ENCODE data around the gene ZDHHC9.
"Not testable (repeated sequence)": the region's sequence is repeated elsewhere in the genome, so short reads cannot be mapped to it uniquely, and the experiment has no call there.

Gene ZDHHC9

DNA sequence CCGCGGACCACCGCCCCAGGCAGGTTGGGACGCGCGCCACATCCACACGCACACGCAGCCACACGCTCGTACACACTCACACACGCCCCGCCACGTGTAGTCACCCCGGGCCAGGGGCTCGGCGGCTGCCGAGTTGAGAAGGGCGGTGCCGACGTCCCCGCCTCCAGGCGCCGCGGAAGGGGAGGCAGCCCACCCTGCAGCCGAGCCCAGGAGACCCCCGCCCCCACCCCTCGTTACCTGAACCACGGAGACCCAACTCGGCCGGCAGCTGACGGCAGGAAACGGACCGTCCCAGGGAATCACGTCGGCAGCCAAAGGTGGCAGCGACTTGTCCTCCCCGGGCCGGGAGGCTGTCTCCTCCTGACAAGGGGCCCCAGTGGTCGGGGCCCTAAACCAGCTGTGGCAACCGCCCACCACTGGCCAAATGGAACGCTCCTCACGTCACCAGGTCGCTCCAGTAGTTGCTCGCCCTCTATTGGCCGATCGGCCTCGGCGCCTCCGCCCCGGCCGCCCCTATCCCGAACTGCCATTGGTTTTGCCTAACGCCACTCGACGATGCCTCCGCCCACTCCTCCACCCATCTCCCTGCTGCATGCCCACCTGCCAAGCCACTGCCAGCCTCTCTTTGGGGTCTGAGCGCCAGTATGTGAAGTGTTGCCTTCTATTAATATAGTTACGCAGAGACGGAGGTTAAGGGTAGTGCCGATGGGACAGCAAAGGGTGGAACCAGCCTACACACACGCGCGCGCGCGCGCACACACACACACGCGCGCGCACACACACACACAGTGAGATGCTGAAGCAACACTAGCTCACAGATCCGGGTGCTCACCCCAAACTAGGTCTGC, at the start of gene ZDHHC9:
Gene ZDHHC9 (minus strand): TSS at position 428 of the 848 bp plus-strand sequence. CDS start 1,941 bp downstream, outside the sequence.
- DNase-seq: peak; percentile 91

DNA sequence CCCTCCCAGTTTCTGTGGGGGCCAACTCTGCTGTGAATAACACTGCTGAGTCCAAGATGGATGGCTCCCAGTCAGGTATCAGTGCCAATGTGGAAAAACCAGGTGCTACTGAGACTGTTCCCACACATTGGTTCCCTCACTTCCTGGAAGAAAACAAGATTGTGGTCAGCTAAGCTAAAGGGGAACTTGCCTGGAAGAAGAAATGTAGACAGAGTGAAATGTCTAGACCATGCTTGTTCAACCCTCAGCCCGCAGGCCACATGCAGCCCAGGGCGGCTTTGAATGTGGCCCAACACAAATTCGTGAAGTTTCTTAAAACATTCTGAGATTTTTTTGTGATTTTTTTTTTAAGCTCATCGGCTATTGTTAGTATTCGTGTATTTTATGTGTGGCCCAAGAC, 33.7 kb upstream of the ZDHHC9 start:
- no peak for DNase-seq

DNA sequence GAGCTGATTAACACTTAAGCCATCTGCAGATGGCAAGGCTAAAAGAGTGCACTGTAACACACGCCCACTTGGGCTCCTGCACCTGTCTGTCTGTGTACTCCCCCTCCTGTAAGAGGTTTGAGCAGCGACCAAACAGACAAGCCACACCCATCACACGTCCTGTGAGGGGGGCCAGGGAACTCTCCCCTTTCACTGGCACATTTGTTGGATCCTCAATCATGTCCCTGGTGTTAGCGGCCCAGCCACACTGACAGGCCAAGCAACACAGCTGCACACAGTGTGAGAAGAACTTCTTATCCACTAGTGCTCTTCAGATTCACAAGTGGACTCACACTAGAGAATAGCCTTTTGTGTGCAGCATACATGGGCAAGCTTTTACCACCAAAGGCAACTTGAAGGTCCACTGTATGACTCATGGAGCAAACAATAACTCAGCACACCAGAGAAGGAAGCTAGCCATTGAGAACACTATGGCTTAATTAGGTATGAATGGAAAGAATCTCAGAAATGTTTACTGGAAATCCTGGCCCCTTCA, 33.2 kb upstream of the ZDHHC9 start:
- no peak for DNase-seq

DNA sequence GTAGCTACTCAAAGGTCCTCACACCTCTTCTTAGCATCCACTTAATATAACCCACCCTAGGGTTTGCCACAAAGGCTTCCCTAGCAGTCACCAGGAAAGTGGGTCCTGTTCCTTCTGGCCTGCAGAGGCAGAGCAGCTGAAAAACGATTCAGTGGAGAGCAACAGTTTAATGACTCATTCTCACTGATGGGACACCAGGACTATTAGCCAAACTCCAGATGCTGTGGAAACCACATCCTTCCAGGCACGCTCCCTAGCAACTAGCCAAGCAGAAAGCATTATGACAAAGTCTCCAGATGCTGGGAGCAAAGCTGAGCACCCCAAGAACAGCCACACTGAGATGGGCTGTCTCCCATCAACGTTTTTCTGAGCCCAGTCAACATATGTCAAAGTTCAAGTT, 32.0 kb upstream of the ZDHHC9 start:
- DNase-seq: no peak

DNA sequence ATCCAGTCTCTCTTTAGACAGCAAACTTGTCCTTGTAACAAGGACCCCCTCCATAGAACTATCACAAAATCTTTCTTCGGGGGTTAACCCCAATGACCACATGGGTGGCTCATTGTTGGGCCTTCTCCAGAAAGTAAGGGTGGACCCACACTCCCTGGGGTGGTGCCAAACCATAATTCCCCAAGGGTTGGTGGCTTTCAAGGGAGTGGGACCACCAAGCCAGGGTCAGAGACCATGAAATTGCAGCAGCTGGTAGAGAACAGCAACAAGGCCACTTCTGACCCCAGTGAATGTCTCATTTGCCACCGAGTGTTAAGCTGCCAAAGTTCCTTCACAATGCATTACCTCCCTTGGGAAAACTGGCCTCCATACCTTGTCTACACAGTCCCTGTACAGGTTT, 28.8 kb upstream of the ZDHHC9 start:
- no peak for DNase-seq

DNA sequence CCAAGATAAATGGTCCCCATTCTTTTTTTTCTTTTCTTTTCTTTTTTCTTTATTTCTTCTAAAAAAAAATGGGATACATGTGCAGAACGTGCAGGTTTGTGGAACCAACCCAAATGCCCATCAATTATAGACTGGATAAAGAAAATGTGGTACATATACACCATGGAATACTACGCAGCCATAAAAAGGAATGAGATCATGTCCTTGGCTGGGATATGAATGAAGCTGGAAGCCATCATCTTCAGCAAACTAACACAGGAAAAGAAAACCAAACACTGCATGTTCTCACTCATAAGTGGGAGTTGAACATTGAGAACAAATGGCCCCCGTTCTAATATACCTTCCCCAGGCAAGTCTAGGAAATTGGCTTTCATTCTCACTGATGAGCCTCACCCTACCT, 22.6 kb upstream of the ZDHHC9 start:
- DNase-seq: not testable (repeated sequence)

DNA sequence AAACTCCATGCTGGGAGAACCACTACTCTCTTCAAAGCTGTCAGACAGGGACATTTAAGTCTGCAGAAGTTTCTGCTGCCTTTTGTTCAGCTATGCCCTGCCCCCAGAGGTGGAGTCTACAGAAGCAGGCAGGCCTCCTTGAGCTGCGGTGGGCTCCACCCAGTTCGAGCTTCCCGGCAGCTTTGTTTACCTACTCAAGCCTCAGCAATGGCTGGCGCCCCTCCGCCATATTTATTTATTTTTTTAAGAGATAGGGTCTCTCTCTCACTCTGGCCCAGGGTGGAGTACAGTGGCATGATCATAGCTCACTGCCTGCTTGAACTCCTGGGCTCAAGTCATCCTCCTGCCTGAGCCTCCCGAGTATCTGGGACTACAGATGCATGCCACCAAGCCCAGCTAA, 15.4 kb upstream of the ZDHHC9 start:
- DNase-seq: not testable (repeated sequence)

DNA sequence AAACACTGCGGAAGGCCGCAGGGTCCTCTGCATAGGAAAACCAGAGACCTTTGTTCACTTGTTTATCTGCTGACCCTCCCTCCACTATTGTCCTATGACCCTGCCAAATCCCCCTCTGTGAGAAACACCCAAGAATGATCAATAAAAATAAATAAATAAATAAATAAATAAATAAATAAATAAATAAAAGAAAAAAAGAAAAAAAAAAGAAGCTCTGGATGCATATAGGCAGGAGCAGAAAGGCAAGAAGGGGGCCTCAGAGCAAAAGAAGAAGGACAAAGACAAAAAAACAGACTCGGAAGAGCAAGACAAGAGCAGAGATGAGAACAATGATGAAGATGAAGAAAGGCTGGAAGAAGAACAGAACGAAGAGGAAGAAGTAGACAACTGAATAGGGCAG, 8.1 kb upstream of the ZDHHC9 start:
- DNase-seq: not testable (repeated sequence)

DNA sequence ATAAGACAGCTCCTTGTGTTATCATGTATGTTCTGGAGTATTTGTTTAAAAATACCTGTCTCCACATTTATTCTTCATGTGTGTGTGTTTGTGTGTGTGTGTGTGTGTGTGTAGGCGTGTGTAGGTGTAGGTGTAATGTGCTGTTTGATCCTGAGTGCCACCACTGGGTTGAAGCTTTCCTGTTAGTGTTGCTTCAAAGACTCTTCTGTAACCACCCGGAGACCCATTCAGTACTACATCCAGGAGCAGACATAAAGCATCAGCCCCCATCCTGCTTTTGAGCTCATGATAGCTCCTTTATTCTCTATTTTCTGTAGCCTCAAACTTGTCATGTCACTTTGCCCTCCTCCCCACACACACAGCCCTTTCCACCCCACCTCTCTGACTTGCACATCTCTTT, 3.0 kb upstream of the ZDHHC9 start:
- DNase-seq: no peak

DNA sequence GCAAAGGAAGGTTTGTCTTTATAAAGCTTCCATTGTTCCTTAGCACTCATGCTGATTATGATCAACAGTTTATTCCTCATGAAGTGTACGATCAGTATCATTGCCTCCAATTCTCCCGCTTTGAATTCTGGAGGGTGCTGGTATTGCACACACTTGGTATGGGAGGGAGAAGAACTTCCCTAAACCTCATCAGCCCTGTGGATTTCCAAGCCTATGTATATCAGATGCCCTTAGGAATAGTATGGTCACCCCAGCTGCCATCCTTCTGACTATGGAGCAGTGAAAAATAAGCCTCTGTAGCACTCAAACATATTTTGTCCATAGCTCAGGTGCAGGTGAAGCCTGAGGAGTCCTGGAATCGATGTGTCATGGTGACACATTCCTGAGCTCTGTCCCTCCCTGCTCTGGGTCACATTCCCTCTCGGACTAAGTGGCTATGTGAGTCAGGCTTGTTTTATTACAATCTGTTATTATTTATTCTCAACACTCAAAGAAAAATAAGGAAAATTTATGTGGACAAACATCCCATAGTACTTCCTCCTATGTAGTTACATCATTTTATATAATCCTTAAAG, 2.0 kb upstream of the ZDHHC9 start:
- DNase-seq: no peak

DNA sequence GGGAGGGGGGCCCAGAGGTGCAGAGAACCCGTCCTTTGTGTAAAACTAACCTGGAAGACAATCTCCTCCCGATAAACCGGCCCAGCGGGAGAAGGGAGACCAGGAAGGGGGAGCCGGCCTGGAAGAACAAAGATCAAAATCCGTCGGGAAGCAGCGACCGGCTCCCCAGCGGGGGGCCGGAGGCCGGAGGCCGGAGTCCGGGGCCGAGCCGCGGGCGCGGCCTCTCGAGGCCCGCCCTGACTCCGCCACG, 552 bp downstream of the ZDHHC9 start:
- DNase-seq: no peak

DNA sequence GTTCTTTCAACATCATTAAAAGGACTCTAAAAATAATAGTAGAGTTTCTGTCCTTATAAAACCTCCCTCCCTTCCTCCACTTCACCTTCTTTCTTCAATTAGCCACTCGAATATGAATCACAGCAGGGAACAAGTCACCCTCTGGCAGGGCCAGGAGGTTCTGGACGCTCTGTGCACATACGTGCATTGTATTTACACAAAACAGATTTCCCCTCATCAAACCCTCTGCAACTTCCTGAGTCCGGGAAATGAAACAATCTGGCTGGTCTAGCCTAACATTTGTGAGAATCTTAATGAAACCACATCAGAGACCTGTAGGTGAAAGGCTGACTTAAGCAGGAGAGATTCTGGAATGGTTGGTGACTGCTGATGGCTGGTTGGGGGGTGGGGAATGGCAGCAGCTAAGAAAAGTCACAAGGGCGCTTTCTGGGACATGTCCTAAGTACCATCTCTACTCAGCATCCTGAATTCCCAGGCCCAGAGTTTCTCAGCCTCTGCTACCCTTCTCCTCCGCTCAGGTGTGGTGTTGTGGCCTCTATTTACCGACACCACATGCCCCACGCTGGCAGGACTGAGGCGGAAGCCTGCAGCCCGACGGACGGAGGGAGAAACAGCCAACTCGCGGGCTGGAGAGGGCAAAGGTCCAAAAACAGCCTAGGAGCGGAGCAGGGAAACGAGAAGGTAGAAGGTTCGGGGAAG, 1.0 kb downstream of the ZDHHC9 start:
- DNase-seq: no peak

DNA sequence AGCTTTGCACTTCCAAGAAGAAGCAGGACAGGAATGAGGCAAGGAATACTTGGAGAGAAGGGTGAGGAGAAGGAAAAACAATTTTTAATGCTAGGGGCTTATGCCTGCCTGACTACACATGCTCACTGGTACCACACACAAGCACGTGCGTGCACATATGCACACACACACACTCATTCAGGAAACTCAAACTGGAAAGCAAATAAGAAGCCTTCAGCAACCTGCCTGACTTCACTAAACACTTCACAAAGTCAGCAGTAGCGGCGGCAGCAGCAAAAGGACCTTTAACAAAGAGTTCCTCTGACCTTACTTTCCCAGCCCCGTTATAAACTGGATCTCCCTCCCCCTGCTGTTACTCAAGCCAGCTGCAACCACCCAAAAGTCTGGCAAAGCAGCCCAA, 3.3 kb downstream of the ZDHHC9 start:
- no peak for DNase-seq

DNA sequence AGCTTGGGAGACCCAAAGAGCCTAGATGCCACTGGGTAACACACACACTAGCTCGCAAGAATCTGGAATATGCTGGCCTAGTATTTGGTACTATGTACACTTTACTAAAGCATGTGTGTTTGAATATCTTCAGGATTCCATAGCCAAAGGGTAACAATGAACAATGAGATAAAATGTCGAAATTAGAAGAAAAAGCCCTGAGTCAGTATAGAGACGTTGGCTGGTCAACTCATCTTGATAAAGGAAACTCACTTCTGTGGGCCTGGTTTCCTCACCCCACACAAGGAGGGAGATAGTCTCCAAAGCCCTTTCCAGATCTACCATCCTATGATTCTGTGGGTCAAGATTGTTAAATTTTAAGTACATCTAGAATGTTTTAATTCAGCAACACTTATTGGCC, 6.9 kb downstream of the ZDHHC9 start:
- DNase-seq: no peak

DNA sequence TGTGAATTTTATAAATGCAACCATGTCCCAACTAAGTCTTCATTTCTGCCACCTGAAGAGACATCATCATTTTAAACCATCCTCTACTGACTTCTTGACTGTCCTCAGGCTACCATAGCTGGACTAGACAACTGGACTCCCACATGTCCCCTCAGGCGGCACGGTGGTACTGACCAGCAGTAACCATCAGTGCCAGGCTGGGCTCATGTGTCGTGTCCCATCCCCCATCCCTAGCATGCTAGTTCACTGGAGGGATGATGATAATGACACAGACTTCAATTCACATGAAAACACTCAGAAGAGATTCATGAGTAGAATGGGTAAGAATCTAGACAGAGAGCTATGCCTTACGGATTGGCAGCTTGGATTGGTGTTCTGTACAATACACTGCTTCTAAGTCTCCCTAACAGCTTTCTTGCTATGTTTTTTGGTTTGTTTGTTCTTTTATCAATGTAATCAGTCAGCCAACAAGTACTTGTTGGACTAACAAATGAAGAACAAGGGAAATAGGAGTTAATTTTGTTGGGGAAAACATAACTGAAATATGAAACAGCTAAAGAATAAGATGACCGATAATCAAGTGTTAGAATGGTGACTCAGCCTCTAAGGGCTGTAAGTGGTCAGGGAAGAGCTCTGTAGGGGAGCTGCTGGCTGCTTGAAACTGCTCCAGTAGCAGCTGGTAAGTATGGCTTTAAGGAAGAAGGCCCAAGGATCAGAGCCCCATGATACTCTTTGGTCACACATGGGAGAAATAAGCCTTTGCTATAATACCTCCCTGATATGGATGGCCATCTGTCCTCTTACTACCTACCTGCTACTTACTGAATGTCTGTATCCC, 10.3 kb downstream of the ZDHHC9 start:
- no peak for DNase-seq

DNA sequence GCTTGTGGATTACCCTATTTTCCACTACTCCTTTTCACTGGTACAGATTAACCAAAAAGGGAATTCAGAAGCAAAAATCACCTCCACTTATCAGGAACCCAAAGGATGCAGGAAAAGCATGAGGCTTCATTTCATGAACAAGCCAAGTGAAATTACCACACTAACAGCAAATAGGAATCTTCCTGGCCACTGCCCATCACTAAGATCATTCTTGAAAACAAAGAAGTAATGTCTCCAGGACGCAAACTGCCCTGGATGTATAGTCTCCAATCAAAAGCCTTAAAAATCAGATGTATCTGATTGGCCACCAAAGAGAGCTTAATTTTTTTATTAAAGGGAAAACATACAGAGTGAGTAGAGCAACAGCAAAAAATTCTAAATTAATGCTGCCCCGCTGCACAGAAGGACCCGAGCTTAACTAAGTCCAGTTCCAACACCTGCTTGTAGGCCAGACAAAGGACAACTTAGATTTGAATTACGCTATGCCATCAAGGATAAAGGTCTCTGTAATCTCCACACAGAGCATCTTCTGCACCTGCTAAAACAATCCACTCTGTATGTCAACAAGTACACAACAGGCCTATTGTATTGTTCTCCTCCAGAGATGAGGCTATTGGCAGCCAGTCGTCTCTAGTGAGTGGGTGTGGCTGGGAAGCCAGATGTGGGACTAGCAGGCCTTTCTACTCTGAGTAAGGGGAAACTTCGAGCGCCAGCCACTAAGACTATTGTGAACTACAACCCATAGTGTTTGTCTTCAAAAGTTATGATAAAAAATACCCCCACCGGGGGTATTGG, 12.4 kb downstream of the ZDHHC9 start:
- no peak for DNase-seq

DNA sequence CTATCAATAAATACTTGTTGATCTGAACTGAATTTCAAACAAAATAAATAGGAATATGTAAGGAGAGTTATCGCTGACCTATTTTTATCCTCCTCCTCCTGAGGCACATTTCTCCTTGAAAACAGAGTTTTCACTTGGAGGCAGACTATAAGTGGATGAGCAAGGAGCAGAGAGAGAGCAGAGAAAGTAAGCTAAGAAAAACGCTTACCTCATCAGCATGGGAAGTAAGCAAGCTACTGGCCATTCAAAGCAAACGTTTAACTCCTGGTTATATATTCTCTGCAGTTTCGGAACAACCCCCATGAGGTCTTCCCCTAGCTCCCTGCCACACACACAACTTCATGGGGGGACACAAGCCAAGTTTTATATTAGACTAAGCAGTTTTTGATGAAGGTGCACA, 13.2 kb downstream of the ZDHHC9 start:
- no peak for DNase-seq

DNA sequence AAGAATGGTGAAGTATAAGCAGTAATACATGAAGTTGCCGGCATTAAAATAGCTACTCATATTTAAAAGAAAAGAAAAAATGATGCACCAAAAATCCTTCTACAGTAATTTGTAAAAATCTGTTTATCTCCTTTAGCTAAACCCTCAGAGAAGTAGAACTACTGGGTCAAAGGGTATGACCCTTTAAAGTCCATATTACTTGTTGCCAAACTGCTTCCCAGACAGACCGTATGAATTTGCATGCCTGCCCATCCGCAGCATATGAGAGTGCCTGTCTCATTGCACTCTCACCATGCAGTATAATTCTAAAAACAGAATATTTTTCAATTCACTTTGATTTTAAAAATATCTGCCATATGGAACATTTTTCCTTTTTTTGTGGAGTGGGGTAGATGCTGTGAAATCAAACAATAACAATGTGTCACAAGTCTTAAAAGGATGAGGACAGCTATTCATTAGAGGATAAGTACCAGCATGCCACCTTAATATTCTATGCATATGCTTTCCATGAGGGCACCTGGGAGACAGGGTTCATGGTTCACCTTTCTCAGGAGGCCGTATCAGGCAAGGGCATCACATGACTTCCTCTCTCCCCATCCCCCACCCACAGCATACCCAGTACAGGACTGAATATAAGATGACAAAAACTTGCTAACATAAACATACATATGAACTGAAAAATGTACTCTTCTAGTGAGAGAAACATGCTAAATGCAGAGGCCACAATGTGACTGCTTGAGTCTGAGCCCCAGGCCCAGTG, 17.8 kb downstream of the ZDHHC9 start:
- no peak for DNase-seq

DNA sequence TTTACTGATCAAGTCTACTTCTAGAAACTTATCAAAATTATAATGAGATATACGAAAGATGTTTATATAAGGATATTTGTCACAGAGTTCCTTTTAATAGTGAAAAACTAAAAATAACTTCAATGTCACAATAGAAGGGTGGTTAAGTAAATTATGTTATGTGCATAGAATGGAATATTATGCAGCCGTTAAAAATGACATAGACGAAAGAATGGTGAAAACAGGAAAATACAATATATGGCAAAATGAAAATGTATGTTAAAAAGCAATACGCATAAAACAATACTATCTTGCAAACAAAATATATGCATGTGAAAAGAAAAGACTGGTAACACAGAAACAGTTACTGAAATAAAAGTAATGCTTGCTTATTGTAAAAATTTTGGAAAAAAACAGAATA, 19.1 kb downstream of the ZDHHC9 start:
- no peak for DNase-seq

DNA sequence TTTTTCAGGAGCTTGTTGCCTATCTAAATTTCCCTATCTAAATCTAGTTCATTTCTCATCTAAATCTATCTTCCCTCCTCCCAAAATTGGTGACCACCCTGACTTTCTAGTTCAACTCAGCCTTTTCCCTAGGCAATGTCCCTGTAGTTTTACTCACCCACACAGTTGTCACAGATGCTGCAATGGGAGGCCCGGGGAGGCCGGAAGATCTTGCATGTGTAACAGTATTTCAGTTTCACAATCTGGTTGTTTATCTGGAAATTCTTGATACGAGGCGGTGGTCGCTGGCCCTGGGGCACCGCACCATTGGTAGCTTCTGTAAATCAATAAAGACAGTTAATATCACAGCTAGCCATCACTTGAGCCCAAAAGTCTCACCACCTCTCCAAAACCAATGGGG, 20.2 kb downstream of the ZDHHC9 start:
- peak; percentile 14 for DNase-seq

DNA sequence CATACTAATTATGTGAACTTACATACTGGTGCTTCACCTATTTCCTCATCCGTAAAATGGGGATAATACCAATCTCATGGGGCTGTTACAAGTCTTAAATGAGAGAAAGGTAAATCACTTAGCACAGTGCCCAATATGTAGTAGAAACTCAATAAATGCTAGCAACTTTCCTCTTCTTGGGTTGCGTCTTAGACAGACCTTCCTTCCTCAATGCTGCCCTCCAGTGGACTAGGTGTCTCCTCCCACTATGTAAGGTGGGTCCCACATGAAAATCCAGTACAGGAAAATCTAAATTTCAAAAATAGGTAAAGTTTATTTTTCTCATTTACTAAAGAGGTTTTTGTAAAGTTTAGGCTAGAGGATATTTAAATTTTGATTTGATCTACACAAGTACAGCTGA, 20.6 kb downstream of the ZDHHC9 start:
- DNase-seq: peak; percentile 66

DNA sequence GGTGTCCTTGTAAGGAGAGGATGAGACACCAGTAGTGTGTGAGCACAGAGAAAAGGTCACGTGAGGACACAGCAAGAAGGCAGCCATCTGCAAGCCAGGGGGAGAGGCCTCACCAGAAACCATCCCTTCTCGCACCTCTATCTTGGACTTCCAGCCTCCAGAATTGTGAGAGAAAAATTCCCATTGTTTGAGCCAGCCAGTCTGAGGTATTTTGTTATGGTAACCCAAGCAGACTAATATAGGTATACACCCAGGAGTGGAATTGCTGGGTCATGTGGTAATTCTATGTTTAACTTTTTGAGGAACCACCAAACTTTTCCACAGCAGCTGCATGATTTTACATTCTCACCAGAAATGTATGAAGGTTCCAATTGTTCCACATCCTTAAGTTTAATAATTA, 25.6 kb downstream of the ZDHHC9 start:
- no peak for DNase-seq

Data from activated CD4-positive, alpha-beta T cell treated with anti-CD3 and anti-CD28 coated beads, Interleukin-2, Interleukin-6, amounts not matched to agents 100 ng/mL and 50 ng/mL, durations not matched to agents 16 hours and 8 hours (primary cell).